ENCODE results near the gene SIGLEC1. TPM values are rescaled to one million over a fixed set of nuclear protein-coding genes. Genes with fewer than 3 reads are reported as not detected.

SIGLEC1 gene
- total and polyA plus RNA-seq, 2 donors (not counting 3 experiments of a cell fraction or from before 2014, with no cell fraction given) = not detected

GRCh38 chr20:3669710-3670367 lies 42.6 kb downstream of the SIGLEC1 start:
- peaks cover 19 to 30% of the 10 kb centered on the region in 2 experiments for H3K27me3 ChIP-seq (ENCODE audit: control insufficient read depth in 2 of 2, insufficient read depth in 2 of 2, low read length in 2 of 2)
- intact Hi-C loops (cut with micrococcal nuclease) (no loop called here), dilution Hi-C loops (cut with MboI; ENCODE audit: extremely low pct_ligation_motif_present, low sequenced_read_pairs) (no loop called here)
- no peak overlapping the region for H3K4me2 ChIP-seq (ENCODE audit: insufficient read depth, low read length)
- ChIA-PET POLR2A (no interaction called here), CTCF (interaction anchor here (1.3 kb wide), 1 partner anchor 99 kb away, joined by 4 read pairs; no protein-coding TSS in a partner anchor)
- H2AFZ ChIP-seq (ENCODE audit: low read depth, low read length) = no peak overlapping the region
- no peak for FAIRE-seq
- TF ChIP-seq, protein P1, sequence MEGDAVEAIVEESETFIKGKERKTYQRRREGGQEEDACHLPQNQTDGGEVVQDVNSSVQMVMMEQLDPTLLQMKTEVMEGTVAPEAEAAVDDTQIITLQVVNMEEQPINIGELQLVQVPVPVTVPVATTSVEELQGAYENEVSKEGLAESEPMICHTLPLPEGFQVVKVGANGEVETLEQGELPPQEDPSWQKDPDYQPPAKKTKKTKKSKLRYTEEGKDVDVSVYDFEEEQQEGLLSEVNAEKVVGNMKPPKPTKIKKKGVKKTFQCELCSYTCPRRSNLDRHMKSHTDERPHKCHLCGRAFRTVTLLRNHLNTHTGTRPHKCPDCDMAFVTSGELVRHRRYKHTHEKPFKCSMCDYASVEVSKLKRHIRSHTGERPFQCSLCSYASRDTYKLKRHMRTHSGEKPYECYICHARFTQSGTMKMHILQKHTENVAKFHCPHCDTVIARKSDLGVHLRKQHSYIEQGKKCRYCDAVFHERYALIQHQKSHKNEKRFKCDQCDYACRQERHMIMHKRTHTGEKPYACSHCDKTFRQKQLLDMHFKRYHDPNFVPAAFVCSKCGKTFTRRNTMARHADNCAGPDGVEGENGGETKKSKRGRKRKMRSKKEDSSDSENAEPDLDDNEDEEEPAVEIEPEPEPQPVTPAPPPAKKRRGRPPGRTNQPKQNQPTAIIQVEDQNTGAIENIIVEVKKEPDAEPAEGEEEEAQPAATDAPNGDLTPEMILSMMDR (IDR thresholded peaks at IDR 0.05; ENCODE audit: extremely low read depth in 1 of 2, insufficient read depth in 1 of 2, low read depth in 1 of 2, low read length in 2 of 2) = no peak
- TF ChIP-seq GATA2 (IDR thresholded peaks at IDR 0.05; ENCODE audit: insufficient read depth, insufficient read length, low read depth, low read length) (no peak), EZH2 (IDR thresholded peaks at IDR 0.05; ENCODE audit: borderline replicate concordance, low read depth, low read length, severe bottlenecking) (no peak), POLR2A (IDR thresholded peaks at IDR 0.05; ENCODE audit: low read depth, low read length) (no peak), JUN (IDR thresholded peaks at IDR 0.05; ENCODE audit: borderline replicate concordance, insufficient read depth, insufficient read length, low read depth) (no peak), FOS (IDR thresholded peaks at IDR 0.05; ENCODE audit: borderline replicate concordance, insufficient read depth, low read length) (no peak), POLR2AphosphoS5 (IDR thresholded peaks at IDR 0.05; ENCODE audit: insufficient read depth, low read depth, low read length) (no peak), MYC (IDR thresholded peaks at IDR 0.05; ENCODE audit: low read depth, low read length) (no peak), MAX (IDR thresholded peaks at IDR 0.05; ENCODE audit: insufficient read depth, insufficient read length) (no peak)
- H3K79me2 ChIP-seq (ENCODE audit: control insufficient read depth, insufficient read depth, low read length) = no peaks in the 10 kb centered on the region
- no peak overlapping the region for H3K4me3 ChIP-seq (replicated peaks in 1 of 3; ENCODE audit: insufficient read depth in 1 of 3, low read depth in 1 of 3, low read length in 3 of 3)
- no peaks in the 10 kb centered on the region for H4K20me1 ChIP-seq (replicated peaks; ENCODE audit: control insufficient read depth, extremely low read depth, insufficient read depth, low read length)
- no peaks in the 10 kb centered on the region for H3K9me3 ChIP-seq (replicated peaks; ENCODE audit: control insufficient read depth, insufficient read depth, low read length)
- DNase-seq (ENCODE audit: low read depth, low spot score) = no peak
- no peaks in the 10 kb centered on the region for H3K36me3 ChIP-seq (ENCODE audit: control insufficient read depth in 2 of 2, extremely low read depth in 1 of 2, insufficient read depth in 2 of 2, low read length in 2 of 2)
- H3K9me1 ChIP-seq (replicated peaks; ENCODE audit: control insufficient read depth, extremely low read depth, insufficient read depth, low read length) = no peaks in the 10 kb centered on the region
- no peaks in the 10 kb centered on the region for H3K4me1 ChIP-seq (ENCODE audit: control insufficient read depth, extremely low read depth, insufficient read depth, low read length)
- no TSS peak for BruUV-seq (replicated peaks)
- no peak overlapping the region for H3K27ac ChIP-seq (ENCODE audit: insufficient read depth, low read depth, low read length)
- no peak overlapping the region for H3K9ac ChIP-seq (replicated peaks; ENCODE audit: extremely low read depth, insufficient read depth, low read length)
